Liver (tissue), 3 donors: ENCODE measurements around the gene PRKAR1B.

Source experiments
- CTCF ChIP-seq: fragments of 150-350 bp; IDR thresholded peaks from 2 replicates; pipeline ENCODE4 v1.5.1; 2017; ENCODE audit warnings: improper control_type of control experiment, low read depth, low read length; ENCODE audit not compliant: missing input control
- JUND ChIP-seq, 2 donors: IDR thresholded peaks; 2 replicates each; pipeline ENCODE4 v1.6.1; 2016; ENCODE audit warnings: antibody characterized with exemption in 2 of 2
- MAX ChIP-seq: IDR thresholded peaks from 2 replicates; pipeline ENCODE4 v1.6.1; 2016; ENCODE audit warnings: antibody characterized with exemption
- RAD21 ChIP-seq, 2 donors: IDR thresholded peaks; 2 replicates each; pipeline ENCODE4 v1.6.1; 2016; ENCODE audit warnings: antibody characterized with exemption in 2 of 2, mild to moderate bottlenecking in 2 of 2
- RXRA ChIP-seq, 2 donors: IDR thresholded peaks; 2 replicates each; pipeline ENCODE4 v1.6.1; 2017 to 2018; ENCODE audit warnings: antibody characterized with exemption in 2 of 2, mild to moderate bottlenecking in 1 of 2
- TAF1 ChIP-seq: conservative IDR thresholded peaks from 2 replicates; pipeline ENCODE4 v1.6.1; 2016; ENCODE audit warnings: antibody characterized with exemption, mild to moderate bottlenecking
- donor health status: healthy.
- donor health status: healthy.

DNA sequence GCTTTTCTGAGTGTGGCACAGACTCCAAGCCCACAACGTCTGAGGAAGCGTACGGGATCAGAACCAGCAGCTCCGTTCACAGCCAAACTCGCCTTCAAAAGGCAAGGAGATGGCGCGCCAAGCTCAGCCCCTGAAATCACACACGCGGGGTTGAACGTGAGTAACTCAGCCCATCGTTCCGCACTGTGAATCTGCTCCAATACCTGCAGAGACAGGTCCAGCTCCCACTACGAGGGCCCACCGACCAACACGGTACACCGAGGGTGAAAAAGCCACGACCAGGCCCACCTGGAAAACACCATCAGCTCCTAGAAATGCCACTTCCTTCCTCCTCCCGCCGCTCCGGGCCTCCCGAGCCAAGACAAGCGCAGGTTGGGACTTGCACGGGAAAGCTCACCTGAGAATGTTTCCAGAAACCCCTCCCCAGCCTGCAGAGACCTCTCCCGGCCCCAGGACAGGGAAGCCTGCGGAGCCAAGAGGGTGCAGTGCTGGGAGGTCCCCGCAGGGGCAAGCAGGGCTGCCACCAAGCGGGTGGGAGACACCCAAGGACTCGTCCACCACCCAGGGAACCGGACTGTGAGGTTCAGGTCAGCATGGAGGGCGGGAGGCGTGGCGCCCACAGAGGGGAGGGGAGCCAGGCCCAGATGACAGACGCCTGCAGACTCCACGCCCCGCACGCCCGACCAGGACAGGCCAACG, 113.5 kb downstream of the PRKAR1B start:
- TF ChIP-seq CTCF, result no peak
- TF ChIP-seq MAX, result no peak
- no peak for TF ChIP-seq TAF1
- no peak for TF ChIP-seq JUND (IDR thresholded peaks at IDR 0.05)
- TF ChIP-seq RXRA (IDR thresholded peaks at IDR 0.05), result no peak
- TF ChIP-seq RAD21 (IDR thresholded peaks at IDR 0.05), result no peak
